Osteoblast (primary cell): ENCODE results near the gene TMIGD2. TPM values are rescaled to one million over a fixed set of nuclear protein-coding genes. Genes with fewer than 3 reads are reported as not detected.
A peak's percentile ranks its signal among the peaks of the same experiment; 100 is the strongest.

ENCODE experiments used
- DNase-seq: peaks from one replicate; pipeline ENCODE4 v3.0.0; 2011; ENCODE audit warnings: low spot score, mixed read lengths; ENCODE audit not compliant: insufficient read length; ENCODE audit errors: missing footprints
- H2AFZ ChIP-seq: 2 replicates; pipeline ENCODE4 v1.6.0; 2011; ENCODE audit warnings: mild to moderate bottlenecking, low read length
- H3K27ac ChIP-seq: 2 replicates; pipeline ENCODE4 v1.5.1; 2011; ENCODE audit warnings: mild to moderate bottlenecking, low read depth, low read length, moderate library complexity
- H3K27me3 ChIP-seq: 2 replicates; pipeline ENCODE4 v1.6.0; 2012; ENCODE audit warnings: mild to moderate bottlenecking, control low read depth, inconsistent platforms, low read length, moderate library complexity; ENCODE audit not compliant: insufficient read depth
- H3K36me3 ChIP-seq: 2 replicates; pipeline ENCODE4 v1.5.1; 2011; ENCODE audit warnings: mild to moderate bottlenecking, low read length, control low read depth, moderate library complexity; ENCODE audit not compliant: insufficient read depth
- H3K4me1 ChIP-seq: 2 replicates; pipeline ENCODE4 v1.5.1; 2011; ENCODE audit warnings: mild to moderate bottlenecking, low read length, control low read depth, moderate library complexity; ENCODE audit not compliant: insufficient read depth
- H3K4me2 ChIP-seq: 2 replicates; pipeline ENCODE4 v1.6.0; 2011; ENCODE audit warnings: mild to moderate bottlenecking, low read length; ENCODE audit not compliant: insufficient read depth
- H3K4me3 ChIP-seq: fragments of 200-600 bp; sonication (generic); 3 replicates; pipeline ENCODE4 v1.5.1; 2012; ENCODE audit warnings: mild to moderate bottlenecking, low read length, inconsistent platforms; ENCODE audit not compliant: insufficient read depth
- H3K79me2 ChIP-seq: 2 replicates; pipeline ENCODE4 v1.6.0; 2012; ENCODE audit warnings: mild to moderate bottlenecking, low read length, control low read depth, inconsistent platforms; ENCODE audit not compliant: insufficient read depth
- H3K9me3 ChIP-seq: 2 replicates; pipeline ENCODE4 v1.5.1; 2011; ENCODE audit warnings: low read depth, low read length, control low read depth
- H4K20me1 ChIP-seq: 2 replicates; pipeline ENCODE4 v1.6.0; 2012; ENCODE audit warnings: mild to moderate bottlenecking, low read length, control low read depth; ENCODE audit not compliant: insufficient read depth
- CTCF ChIP-seq: IDR thresholded peaks from 2 replicates; pipeline ENCODE4 v1.5.1; 2011; ENCODE audit warnings: mild to moderate bottlenecking, low read depth, low read length, moderate library complexity; ENCODE audit errors: extremely low read depth
- total RNA-seq: library from RNA; depleted of rRNA; stranded (reverse); fragments of >200 nt; gene quantifications from 2 replicates; pipeline ENCODE4 v1.2.3, GENCODE V29; 2012

The TMIGD2 gene
- total RNA-seq, 1 donor, result not detected

DNA sequence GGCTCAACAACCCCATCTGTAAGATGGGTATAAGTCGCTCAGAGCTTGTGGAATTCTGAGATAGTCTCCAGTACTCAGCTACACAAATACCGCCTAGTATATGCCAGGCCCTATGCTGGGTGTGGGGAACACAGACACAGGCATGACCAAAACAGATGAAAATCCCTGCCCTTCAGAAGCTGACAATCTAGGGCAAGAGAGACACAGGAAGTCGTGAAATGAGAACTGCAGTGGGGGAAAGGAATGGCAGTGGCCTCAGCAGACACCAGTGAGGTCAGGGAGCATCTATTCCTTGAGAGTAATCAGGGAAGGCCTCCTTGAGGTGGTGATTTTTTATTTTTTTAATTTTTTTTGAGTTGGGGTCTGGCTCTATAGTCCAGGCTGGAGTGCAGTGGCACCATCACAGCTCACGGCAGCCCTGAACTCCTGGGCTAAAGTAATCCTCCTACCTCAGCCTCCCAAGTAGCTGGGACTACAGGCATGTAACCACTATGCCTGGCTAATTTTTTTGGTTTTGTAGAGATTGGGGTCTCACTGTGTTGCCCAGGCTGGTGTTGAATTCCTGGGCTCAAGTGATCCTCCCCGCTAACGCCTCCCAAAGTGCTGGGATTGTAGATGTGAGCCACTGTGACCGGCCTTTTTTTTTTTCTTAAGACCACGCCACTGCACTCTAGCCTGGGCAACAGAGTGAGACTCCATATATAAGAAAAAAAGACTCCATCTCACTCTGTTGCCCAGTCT is 3.2 kb downstream of the TMIGD2 start:
- no peak for TF ChIP-seq CTCF
- peak; percentile 48 for DNase-seq
- no peaks in the 10 kb centered on the region for H3K27me3 ChIP-seq
- no peak overlapping the region for H3K4me2 ChIP-seq
- H4K20me1 ChIP-seq, result no peaks in the 10 kb centered on the region
- no peak overlapping the region for H3K4me3 ChIP-seq
- no peaks in the 10 kb centered on the region for H3K4me1 ChIP-seq
- H3K27ac ChIP-seq, result no peak overlapping the region
- H3K36me3 ChIP-seq, result no peaks in the 10 kb centered on the region
- H3K79me2 ChIP-seq, result no peaks in the 10 kb centered on the region
- no peak overlapping the region for H2AFZ ChIP-seq
- no peaks in the 10 kb centered on the region for H3K9me3 ChIP-seq

GRCh38 chr19:4297901-4298809 is 4.0 kb downstream of the TMIGD2 start:
- H2AFZ ChIP-seq, result no peak overlapping the region
- H3K4me1 ChIP-seq, result no peaks in the 10 kb centered on the region
- DNase-seq, result peak; percentile 63
- H3K27ac ChIP-seq, result no peak overlapping the region
- no peak overlapping the region for H3K4me2 ChIP-seq
- no peaks in the 10 kb centered on the region for H3K36me3 ChIP-seq
- no peaks in the 10 kb centered on the region for H3K9me3 ChIP-seq
- H3K4me3 ChIP-seq, result no peak overlapping the region
- no peak for TF ChIP-seq CTCF
- H3K27me3 ChIP-seq, result no peaks in the 10 kb centered on the region
- H4K20me1 ChIP-seq, result no peaks in the 10 kb centered on the region
- H3K79me2 ChIP-seq, result no peaks in the 10 kb centered on the region

- Histone ChIP-seq H3K4me3 (no peak overlapping the region), H2AFZ (no peak overlapping the region), H3K27ac (no peak overlapping the region), H3K9me3 (no peaks in the 10 kb centered on the region), H3K4me1 (no peaks in the 10 kb centered on the region), H3K36me3 (no peaks in the 10 kb centered on the region), H4K20me1 (no peaks in the 10 kb centered on the region), H3K27me3 (peaks cover 3% of the 10 kb centered on the region), H3K4me2 (no peak overlapping the region), H3K79me2 (no peaks in the 10 kb centered on the region)
- peak; percentile 6 for DNase-seq
- TF ChIP-seq CTCF, result no peak
These were observed 6.0 kb downstream of the TMIGD2 start for GRCh38 chr19:4295972-4296771.
